GM23338 (cell line): Measurements from ENCODE around the gene FBN3. TPM values are rescaled to one million over a fixed set of nuclear protein-coding genes. Genes with fewer than 3 reads are reported as not detected.

Source experiments
- ATAC-seq: fragments of 200-7000 bp; cut with Tn5 transposase; 3 replicates; pipeline ENCODE4 v1.9.1; 2020
- DNase-seq: peaks from one replicate; pipeline ENCODE4 v3.0.0-alpha.2; 2015; ENCODE audit warnings: low spot score
- H2AFZ ChIP-seq: fragments of 200-600 bp; sonication (generic); 2 replicates; pipeline ENCODE4 v1.8.0; 2016; ENCODE audit warnings: antibody characterized with exemption, mild to moderate bottlenecking, moderate library complexity
- H3F3A ChIP-seq: fragments of 200-600 bp; sonication (generic); replicated peaks from 2 replicates; pipeline ENCODE4 v1.8.0; 2017; ENCODE audit warnings: antibody characterized with exemption, mixed run types, low read depth
- H3K27ac ChIP-seq: fragments of 200-600 bp; sonication (generic); 2 replicates; pipeline ENCODE4 v1.6.1; 2016; ENCODE audit warnings: low read depth
- H3K27me3 ChIP-seq: fragments of 200-600 bp; sonication (generic); 2 replicates; pipeline ENCODE4 v1.8.0; 2016; ENCODE audit warnings: mild to moderate bottlenecking, mixed run types, moderate library complexity; ENCODE audit not compliant: insufficient read depth
- H3K36me3 ChIP-seq: fragments of 200-600 bp; sonication (generic); 2 replicates; pipeline ENCODE4 v1.8.0; 2016; ENCODE audit warnings: mild to moderate bottlenecking; ENCODE audit not compliant: insufficient read depth
- H3K4me1 ChIP-seq: fragments of 200-600 bp; sonication (generic); 2 replicates; pipeline ENCODE4 v1.8.0; 2016; ENCODE audit warnings: mild to moderate bottlenecking, moderate library complexity; ENCODE audit not compliant: insufficient read depth
- H3K4me2 ChIP-seq: fragments of 200-600 bp; sonication (generic); 2 replicates; pipeline ENCODE4 v1.7.1; 2017; ENCODE audit warnings: mixed run types
- H3K4me3 ChIP-seq: fragments of 200-600 bp; sonication (generic); 2 replicates; pipeline ENCODE4 v1.6.1; 2016; ENCODE audit warnings: mixed run types
- H3K79me2 ChIP-seq: fragments of 200-600 bp; sonication (generic); replicated peaks from 2 replicates; pipeline ENCODE4 v1.8.0; 2017; ENCODE audit warnings: mild to moderate bottlenecking; ENCODE audit not compliant: insufficient read depth
- H3K9me2 ChIP-seq: fragments of 200-600 bp; sonication (generic); 2 replicates; pipeline ENCODE4 v1.8.0; 2017; ENCODE audit not compliant: insufficient read depth
- H4K20me1 ChIP-seq: fragments of 200-600 bp; sonication (generic); replicated peaks from 2 replicates; pipeline ENCODE4 v1.8.0; 2017; ENCODE audit warnings: mild to moderate bottlenecking; ENCODE audit not compliant: insufficient read depth
- H3K27ac Mint-ChIP-seq: 2 replicates; pipeline ENCODE4 v1.8.0; 2020; ENCODE audit warnings: inconsistent platforms, mild to moderate bottlenecking, moderate library complexity, mixed read lengths
- H3K27me3 Mint-ChIP-seq: 3 replicates; pipeline ENCODE4 v1.8.0; 2022; ENCODE audit warnings: low read depth, mild to moderate bottlenecking, moderate library complexity, mixed read lengths, inconsistent platforms; ENCODE audit not compliant: insufficient read depth, poor library complexity
- H3K36me3 Mint-ChIP-seq: 3 replicates; pipeline ENCODE4 v1.8.0; 2021; ENCODE audit warnings: low read depth, mild to moderate bottlenecking, inconsistent platforms, moderate library complexity, mixed read lengths
- H3K4me1 Mint-ChIP-seq: 3 replicates; pipeline ENCODE4 v1.8.0; 2020; ENCODE audit warnings: mild to moderate bottlenecking, inconsistent platforms, mixed read lengths
- H3K4me3 Mint-ChIP-seq: 3 replicates; pipeline ENCODE4 v1.8.0; 2021; ENCODE audit warnings: moderate library complexity, mild to moderate bottlenecking, inconsistent platforms, mixed read lengths
- H3K9me3 Mint-ChIP-seq: 3 replicates; pipeline ENCODE4 v1.8.0; 2020; ENCODE audit warnings: moderate library complexity, mild to moderate bottlenecking, inconsistent platforms, mixed read lengths
- CREB1 ChIP-seq: fragments of 250-450 bp; sonication (Bioruptor Pico); IDR thresholded peaks from 2 replicates; pipeline ENCODE4 v1.5.0; 2020; ENCODE audit warnings: low read depth, mild to moderate bottlenecking, moderate library complexity
- EZH2 ChIP-seq: fragments of 200-600 bp; sonication (generic); IDR thresholded peaks from one replicate; pipeline ENCODE4 v1.8.0; 2017; ENCODE audit warnings: antibody characterized with exemption, mild to moderate bottlenecking, low read depth; ENCODE audit not compliant: unreplicated experiment
- EZH2phosphoT487 ChIP-seq: fragments of 200-600 bp; sonication (generic); IDR thresholded peaks from one replicate; pipeline ENCODE4 v1.8.1; 2018; ENCODE audit warnings: antibody characterized with exemption; ENCODE audit not compliant: unreplicated experiment
- JUNB ChIP-seq: IDR thresholded peaks from one replicate; pipeline ENCODE4 v1.6.1; 2016; ENCODE audit warnings: antibody characterized with exemption; ENCODE audit not compliant: unreplicated experiment
- NANOG ChIP-seq: IDR thresholded peaks from 2 replicates; pipeline ENCODE4 v1.6.1; 2016; ENCODE audit warnings: antibody characterized with exemption, borderline replicate concordance
- POLR2AphosphoS5 ChIP-seq: IDR thresholded peaks from 2 replicates; pipeline ENCODE4 v1.6.1; 2016; ENCODE audit warnings: antibody characterized with exemption, low read depth
- REST ChIP-seq: IDR thresholded peaks from one replicate; pipeline ENCODE4 v1.6.1; 2018; ENCODE audit warnings: antibody characterized with exemption; ENCODE audit not compliant: unreplicated experiment
- ZNF331 ChIP-seq: fragments of 250-450 bp; sonication (Bioruptor Pico); IDR thresholded peaks from 2 replicates; pipeline ENCODE4 v1.5.0; 2020; ENCODE audit warnings: low read depth, mild to moderate bottlenecking, moderate library complexity
- polyA plus RNA-seq: library from polyadenylated mRNA; unstranded; fragments of >200 nt; fragmentation: Nextera tagmentation; extraction: Ambion mirVana; gene quantifications from 2 replicates; pipeline ENCODE4 v1.2.1, GENCODE V29; 2016
- total RNA-seq: library from RNA; depleted of rRNA; stranded (reverse); fragments of >200 nt; shearing (Covaris generic); gene quantifications from 2 replicates; pipeline ENCODE4 v1.2.3, GENCODE V29; 2014
- TF ChIP-seq, protein P1 (sequence below): fragments of 250-450 bp; sonication (Bioruptor Pico); IDR thresholded peaks from 2 replicates; pipeline ENCODE4 v1.5.0; 2020; ENCODE audit warnings: mild to moderate bottlenecking, moderate library complexity
- TF ChIP-seq, protein P2 (sequence below), 2 experiments: fragments of 200-600 bp in 1 of 2; sonication (generic) in 1 of 2; conservative IDR thresholded peaks; 2 replicates each; pipeline versions ENCODE4 v1.5.1 to v1.6.1; 2016 to 2017; ENCODE audit warnings: antibody characterized with exemption in 2 of 2, low read depth in 2 of 2, mild to moderate bottlenecking in 2 of 2, moderate library complexity in 1 of 2

FBN3 gene
- total and polyA plus RNA-seq, 2 experiments from 2014 or later, result 8.5 to 54.5 TPM

DNA sequence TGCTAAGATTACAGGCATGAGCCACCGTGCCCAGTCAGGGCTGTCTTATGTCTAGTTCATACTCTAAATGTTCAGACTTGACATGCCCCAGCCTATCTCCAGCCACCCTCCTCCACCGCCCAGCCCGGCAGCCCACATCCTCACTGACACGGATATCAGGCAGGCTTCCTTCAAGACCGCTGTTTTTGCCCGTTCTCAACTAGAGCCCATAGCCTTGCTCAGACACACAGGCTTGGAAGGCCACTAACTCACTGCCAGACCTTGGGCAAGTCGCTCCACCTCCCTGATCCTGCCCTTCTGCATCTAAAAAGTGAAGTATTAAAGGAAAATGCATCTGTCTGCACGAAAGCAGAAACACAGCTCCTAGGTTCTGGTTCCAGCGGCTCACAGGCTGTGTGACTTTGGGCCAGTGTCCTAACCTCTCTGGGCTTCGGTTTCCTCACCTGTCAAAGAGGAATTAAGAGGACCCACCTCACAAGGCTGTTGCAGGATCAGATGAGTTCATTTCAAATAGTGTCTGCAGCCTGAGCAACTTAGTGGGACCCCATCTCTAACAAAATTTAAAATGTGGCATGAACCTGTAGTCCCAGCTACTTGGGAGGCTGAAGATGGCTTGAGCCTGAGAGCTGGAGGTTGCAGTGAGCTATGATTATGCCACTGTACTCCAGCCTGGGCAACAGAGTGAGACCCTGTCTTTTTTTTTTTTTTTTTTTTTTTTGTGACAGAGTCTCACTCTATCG, 45.3 kb upstream of the FBN3 start (continued):
- TF ChIP-seq, protein P1, sequence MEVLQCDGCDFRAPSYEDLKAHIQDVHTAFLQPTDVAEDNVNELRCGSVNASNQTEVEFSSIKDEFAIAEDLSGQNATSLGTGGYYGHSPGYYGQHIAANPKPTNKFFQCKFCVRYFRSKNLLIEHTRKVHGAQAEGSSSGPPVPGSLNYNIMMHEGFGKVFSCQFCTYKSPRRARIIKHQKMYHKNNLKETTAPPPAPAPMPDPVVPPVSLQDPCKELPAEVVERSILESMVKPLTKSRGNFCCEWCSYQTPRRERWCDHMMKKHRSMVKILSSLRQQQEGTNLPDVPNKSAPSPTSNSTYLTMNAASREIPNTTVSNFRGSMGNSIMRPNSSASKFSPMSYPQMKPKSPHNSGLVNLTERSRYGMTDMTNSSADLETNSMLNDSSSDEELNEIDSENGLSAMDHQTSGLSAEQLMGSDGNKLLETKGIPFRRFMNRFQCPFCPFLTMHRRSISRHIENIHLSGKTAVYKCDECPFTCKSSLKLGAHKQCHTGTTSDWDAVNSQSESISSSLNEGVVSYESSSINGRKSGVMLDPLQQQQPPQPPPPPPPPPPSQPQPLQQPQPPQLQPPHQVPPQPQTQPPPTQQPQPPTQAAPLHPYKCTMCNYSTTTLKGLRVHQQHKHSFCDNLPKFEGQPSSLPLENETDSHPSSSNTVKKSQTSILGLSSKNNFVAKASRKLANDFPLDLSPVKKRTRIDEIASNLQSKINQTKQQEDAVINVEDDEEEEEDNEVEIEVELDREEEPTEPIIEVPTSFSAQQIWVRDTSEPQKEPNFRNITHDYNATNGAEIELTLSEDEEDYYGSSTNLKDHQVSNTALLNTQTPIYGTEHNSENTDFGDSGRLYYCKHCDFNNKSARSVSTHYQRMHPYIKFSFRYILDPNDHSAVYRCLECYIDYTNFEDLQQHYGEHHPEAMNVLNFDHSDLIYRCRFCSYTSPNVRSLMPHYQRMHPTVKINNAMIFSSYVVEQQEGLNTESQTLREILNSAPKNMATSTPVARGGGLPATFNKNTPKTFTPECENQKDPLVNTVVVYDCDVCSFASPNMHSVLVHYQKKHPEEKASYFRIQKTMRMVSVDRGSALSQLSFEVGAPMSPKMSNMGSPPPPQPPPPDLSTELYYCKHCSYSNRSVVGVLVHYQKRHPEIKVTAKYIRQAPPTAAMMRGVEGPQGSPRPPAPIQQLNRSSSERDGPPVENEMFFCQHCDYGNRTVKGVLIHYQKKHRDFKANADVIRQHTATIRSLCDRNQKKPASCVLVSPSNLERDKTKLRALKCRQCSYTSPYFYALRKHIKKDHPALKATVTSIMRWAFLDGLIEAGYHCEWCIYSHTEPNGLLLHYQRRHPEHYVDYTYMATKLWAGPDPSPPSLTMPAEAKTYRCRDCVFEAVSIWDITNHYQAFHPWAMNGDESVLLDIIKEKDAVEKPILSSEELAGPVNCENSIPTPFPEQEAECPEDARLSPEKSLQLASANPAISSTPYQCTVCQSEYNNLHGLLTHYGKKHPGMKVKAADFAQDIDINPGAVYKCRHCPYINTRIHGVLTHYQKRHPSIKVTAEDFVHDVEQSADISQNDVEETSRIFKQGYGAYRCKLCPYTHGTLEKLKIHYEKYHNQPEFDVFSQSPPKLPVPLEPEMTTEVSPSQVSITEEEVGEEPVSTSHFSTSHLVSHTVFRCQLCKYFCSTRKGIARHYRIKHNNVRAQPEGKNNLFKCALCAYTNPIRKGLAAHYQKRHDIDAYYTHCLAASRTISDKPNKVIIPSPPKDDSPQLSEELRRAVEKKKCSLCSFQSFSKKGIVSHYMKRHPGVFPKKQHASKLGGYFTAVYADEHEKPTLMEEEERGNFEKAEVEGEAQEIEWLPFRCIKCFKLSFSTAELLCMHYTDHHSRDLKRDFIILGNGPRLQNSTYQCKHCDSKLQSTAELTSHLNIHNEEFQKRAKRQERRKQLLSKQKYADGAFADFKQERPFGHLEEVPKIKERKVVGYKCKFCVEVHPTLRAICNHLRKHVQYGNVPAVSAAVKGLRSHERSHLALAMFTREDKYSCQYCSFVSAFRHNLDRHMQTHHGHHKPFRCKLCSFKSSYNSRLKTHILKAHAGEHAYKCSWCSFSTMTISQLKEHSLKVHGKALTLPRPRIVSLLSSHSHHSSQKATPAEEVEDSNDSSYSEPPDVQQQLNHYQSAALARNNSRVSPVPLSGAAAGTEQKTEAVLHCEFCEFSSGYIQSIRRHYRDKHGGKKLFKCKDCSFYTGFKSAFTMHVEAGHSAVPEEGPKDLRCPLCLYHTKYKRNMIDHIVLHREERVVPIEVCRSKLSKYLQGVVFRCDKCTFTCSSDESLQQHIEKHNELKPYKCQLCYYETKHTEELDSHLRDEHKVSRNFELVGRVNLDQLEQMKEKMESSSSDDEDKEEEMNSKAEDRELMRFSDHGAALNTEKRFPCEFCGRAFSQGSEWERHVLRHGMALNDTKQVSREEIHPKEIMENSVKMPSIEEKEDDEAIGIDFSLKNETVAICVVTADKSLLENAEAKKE (CRISPR knock-in tag), result no peak
- no peak for TF ChIP-seq CREB1 (CRISPR knock-in tag)
- TF ChIP-seq NANOG, result no peak
- TF ChIP-seq POLR2AphosphoS5, result no peak
- TF ChIP-seq EZH2, result no peak
- TF ChIP-seq JUNB, result no peak

DNA sequence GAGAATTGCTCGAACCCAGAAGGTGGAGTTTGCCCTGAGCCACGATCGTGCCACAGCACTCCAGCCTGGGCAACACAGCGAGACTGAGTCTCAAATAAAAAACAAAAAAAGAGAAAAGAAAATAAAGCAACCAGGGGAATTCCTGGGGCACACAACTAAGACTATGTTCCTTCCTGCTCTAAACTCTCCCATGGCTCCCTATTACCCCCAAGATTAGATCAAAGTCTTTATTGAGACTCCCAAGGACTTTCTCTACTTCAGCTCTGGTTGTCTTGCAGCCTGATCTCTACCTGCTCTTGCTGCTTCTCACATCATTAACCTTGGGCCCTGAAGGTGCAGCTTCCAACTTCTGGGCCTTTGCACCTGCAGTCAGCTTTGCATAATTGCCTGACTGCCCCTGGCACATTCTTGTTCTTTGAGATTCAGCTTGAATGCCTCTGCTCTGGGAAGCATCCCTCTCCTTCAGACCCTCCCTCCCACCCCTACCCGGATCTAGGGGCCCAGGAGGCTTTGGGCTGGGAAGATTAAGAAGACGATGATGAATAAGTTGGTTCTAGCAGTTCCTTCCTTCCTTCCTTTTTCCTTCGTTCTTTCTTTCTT, 42.9 kb upstream of the FBN3 start:
- Histone ChIP-seq H3K4me3 (no peak overlapping the region), H2AFZ (no peak overlapping the region), H3K9me2 (no peaks in the 10 kb centered on the region), H3K4me2 (peak overlapping the region; percentile 78), H3K4me1 (peaks cover 21% of the 10 kb centered on the region), H4K20me1 (no peaks in the 10 kb centered on the region), H3K27ac (peak overlapping the region; percentile 91), H3K79me2 (no peaks in the 10 kb centered on the region), H3F3A (peaks cover 10% of the 10 kb centered on the region; the same call in 1 of the 2 replicates), H3K36me3 (no peaks in the 10 kb centered on the region), H3K27me3 (no peaks in the 10 kb centered on the region)
- Mint-ChIP-seq H3K27ac (peak overlapping the region; percentile 79), H3K4me1 (peaks cover 34% of the 10 kb centered on the region), H3K36me3 (no peaks in the 10 kb centered on the region), H3K4me3 (peak overlapping the region; percentile 32; the same call in 1 of the 3 replicates), H3K27me3 (peaks cover 27% of the 10 kb centered on the region), H3K9me3 (peaks cover 2% of the 10 kb centered on the region; the same call in 1 of the 3 replicates)
- no peak for TF ChIP-seq NANOG
- TF ChIP-seq EZH2phosphoT487, result no peak
- no peak for TF ChIP-seq REST
- TF ChIP-seq, protein P2, sequence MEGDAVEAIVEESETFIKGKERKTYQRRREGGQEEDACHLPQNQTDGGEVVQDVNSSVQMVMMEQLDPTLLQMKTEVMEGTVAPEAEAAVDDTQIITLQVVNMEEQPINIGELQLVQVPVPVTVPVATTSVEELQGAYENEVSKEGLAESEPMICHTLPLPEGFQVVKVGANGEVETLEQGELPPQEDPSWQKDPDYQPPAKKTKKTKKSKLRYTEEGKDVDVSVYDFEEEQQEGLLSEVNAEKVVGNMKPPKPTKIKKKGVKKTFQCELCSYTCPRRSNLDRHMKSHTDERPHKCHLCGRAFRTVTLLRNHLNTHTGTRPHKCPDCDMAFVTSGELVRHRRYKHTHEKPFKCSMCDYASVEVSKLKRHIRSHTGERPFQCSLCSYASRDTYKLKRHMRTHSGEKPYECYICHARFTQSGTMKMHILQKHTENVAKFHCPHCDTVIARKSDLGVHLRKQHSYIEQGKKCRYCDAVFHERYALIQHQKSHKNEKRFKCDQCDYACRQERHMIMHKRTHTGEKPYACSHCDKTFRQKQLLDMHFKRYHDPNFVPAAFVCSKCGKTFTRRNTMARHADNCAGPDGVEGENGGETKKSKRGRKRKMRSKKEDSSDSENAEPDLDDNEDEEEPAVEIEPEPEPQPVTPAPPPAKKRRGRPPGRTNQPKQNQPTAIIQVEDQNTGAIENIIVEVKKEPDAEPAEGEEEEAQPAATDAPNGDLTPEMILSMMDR (conservative IDR thresholded peaks at IDR 0.05; ENCODE audit: low read depth in 2 of 2), result no peak
- no peak for TF ChIP-seq CREB1 (CRISPR knock-in tag)
- no peak for TF ChIP-seq ZNF331
- no peak for TF ChIP-seq JUNB
- no peak for TF ChIP-seq EZH2
- ATAC-seq (peak; percentile 34), DNase-seq (peak; percentile 69)
